Urinary bladder (tissue), 4 donors: ENCODE results near the gene PPID. TPM values are rescaled to one million over a fixed set of nuclear protein-coding genes. Genes with fewer than 3 reads are reported as not detected.
"Not testable (repeated sequence)": the region's sequence is repeated elsewhere in the genome, so short reads cannot be mapped to it uniquely, and the experiment has no call there.

ENCODE experiments used
- DNase-seq: peaks from one replicate; pipeline ENCODE4 v3.0.0-alpha.2; 2015; ENCODE audit errors: extremely low spot score
- H3K27ac ChIP-seq: one replicate; pipeline ENCODE4 v1.5.1; 2013; ENCODE audit warnings: low read depth, mild to moderate bottlenecking, moderate library complexity
- H3K36me3 ChIP-seq: one replicate; pipeline ENCODE4 v1.6.1; 2013; ENCODE audit warnings: mild to moderate bottlenecking, moderate library complexity; ENCODE audit not compliant: insufficient read depth
- H3K4me1 ChIP-seq: one replicate; pipeline ENCODE4 v1.6.1; 2013; ENCODE audit warnings: mild to moderate bottlenecking, moderate library complexity; ENCODE audit not compliant: insufficient read depth
- H3K4me3 ChIP-seq: one replicate; pipeline ENCODE4 v1.5.1; 2013; ENCODE audit warnings: low read depth, low read length
- WGBS: extraction: QIAGEN DNeasy Blood & Tissue Kit; methylation state at CpG from one replicate; pipeline ENCODE4 v1.1.7; 2013; 5-methylcytosine and 5-hydroxymethylcytosine counted together
- polyA plus RNA-seq: library from polyadenylated mRNA; stranded (reverse); fragments of 200-250 nt; gene quantifications from one replicate; pipeline ENCODE4 v1.2.3, GENCODE V29; 2013
- total RNA-seq: library from RNA; depleted of rRNA; stranded (reverse); fragments of >200 nt; gene quantifications from one replicate; pipeline ENCODE4 v1.2.3, GENCODE V29; 2014
- donor health status: healthy with polysubstance abuse.
- donor health status: healthy.

PPID gene
- total and polyA plus RNA-seq, 2 donors = 26.1 to 38.2 TPM

GRCh38 chr4:158721680-158722079 lies 1.5 kb downstream of the PPID start:
- 92% methylated on average over 1 of the region's 1 CpG for WGBS
- Histone ChIP-seq H3K36me3 (peaks cover 8% of the 10 kb centered on the region), H3K27ac (no peak overlapping the region), H3K4me1 (no peaks in the 10 kb centered on the region), H3K4me3 (no peak overlapping the region)
- DNase-seq = no peak

GRCh38 chr4:158715802-158716201 lies 7.4 kb downstream of the PPID start:
- Histone ChIP-seq H3K4me3 (no peak overlapping the region), H3K27ac (no peak overlapping the region), H3K36me3 (peaks cover 14% of the 10 kb centered on the region), H3K4me1 (no peaks in the 10 kb centered on the region)
- no peak for DNase-seq
- WGBS = 82% methylated on average over 3 of the region's 3 CpGs

DNA sequence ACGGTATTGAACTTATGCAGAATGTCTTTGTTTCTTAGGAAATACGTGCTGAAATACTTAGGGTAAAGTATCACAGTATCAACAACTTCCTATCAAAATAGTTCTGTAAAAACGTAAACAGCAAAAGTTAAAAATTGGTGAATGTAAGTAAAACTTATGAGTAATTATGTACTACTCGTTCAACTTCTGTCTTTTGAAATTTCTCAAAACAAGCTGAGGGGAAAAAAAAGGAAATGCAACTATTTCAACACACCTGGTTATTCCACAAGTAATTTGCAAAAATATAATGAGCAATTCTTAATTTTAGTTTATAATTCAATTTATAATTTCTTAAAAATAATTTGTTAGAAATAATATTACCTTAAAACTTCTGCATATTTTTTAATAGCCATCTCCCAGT lies 8.3 kb downstream of the PPID start:
- Histone ChIP-seq H3K4me1 (no peaks in the 10 kb centered on the region), H3K27ac (no peak overlapping the region), H3K4me3 (no peak overlapping the region), H3K36me3 (peaks cover 14% of the 10 kb centered on the region)
- WGBS = 92% methylated on average over 4 of the region's 4 CpGs
- DNase-seq = no peak

GRCh38 chr4:158712622-158713021 lies 10.6 kb downstream of the PPID start:
- not testable (repeated sequence) for H3K36me3 ChIP-seq

GRCh38 chr4:158710814-158711213 lies 12.4 kb downstream of the PPID start:
- no peaks in the 10 kb centered on the region for H3K4me1 ChIP-seq
- no peak overlapping the region for H3K27ac ChIP-seq
- no peak for DNase-seq
- peaks cover 7% of the 10 kb centered on the region for H3K36me3 ChIP-seq
- no peak overlapping the region for H3K4me3 ChIP-seq
- 72% methylated on average over 1 of the region's 1 CpG for WGBS

More at GRCh38 chr4:158712622-158713021, 10.6 kb downstream of the PPID start:
- not testable (repeated sequence) for H3K4me1 ChIP-seq, DNase-seq, H3K27ac ChIP-seq, H3K4me3 ChIP-seq
- WGBS = 91% methylated on average over 4 of the region's 4 CpGs

DNA sequence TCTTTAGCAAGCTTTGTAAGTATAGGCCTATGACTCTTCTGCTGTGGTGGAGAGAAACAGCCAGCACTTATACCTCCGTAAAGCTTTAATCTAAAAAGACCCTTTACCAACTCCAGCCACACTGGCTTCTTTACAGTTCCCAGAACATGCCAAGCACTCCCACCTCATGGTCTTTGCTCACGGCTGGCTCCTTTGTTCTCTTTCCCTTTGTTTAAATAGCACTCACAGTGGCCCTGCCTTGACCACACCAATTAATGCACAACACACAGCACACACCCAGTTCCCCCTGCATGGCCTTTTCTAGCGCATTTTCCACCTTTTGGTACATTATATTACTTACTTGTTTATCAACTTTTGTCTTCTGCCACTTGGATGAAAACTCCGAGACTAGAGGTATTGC lies 18.9 kb downstream of the PPID start:
- no peak for DNase-seq
- no peaks in the 10 kb centered on the region for H3K4me1 ChIP-seq
- H3K4me3 ChIP-seq = no peak overlapping the region
- H3K36me3 ChIP-seq = peaks cover 8% of the 10 kb centered on the region
- WGBS = 92% methylated on average over 4 of the region's 4 CpGs
- H3K27ac ChIP-seq = no peak overlapping the region

DNA sequence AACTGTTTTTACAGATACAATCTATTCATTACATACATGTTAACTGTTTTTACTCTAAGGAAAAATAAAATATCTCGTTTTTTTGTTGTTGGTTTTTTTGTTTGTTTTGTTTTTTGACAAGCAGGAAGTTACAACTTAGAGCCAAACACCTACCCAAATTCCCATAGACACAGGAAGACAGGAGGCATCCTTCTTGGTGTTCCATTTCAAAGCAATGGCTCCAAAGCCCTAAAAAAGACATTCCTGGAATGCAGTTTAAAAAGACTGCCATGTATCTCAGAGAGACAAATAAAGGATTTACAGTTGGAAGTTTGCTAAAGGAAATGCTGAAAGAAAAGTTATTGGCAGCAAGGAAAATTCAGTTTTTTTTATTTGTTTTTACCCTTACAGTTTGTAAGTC lies 34.4 kb downstream of the PPID start:
- no peak overlapping the region for H3K27ac ChIP-seq
- no peaks in the 10 kb centered on the region for H3K36me3 ChIP-seq
- H3K4me3 ChIP-seq = no peak overlapping the region
- WGBS = 74% methylated on average over 1 of the region's 1 CpG
- no peak for DNase-seq
- H3K4me1 ChIP-seq = no peaks in the 10 kb centered on the region

DNA sequence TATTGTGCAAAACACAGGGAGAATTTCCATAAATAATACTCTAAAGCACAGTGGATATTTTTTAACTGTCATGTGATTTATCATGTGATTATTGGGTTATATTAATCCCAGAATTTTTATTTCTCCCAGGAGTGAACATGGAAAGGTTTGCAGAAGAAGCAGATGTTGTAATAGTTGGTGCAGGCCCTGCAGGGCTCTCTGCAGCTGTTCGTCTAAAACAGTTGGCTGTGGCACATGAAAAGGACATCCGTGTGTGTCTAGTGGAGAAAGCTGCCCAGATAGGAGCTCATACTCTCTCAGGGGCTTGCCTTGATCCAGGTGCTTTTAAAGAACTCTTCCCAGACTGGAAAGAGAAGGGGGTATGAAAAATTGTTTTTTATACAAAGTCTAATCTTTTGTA lies 41.1 kb downstream of the PPID start:
- Histone ChIP-seq H3K4me3 (no peak overlapping the region), H3K4me1 (no peaks in the 10 kb centered on the region), H3K27ac (no peak overlapping the region), H3K36me3 (no peaks in the 10 kb centered on the region)
- WGBS = 56% methylated on average over 2 of the region's 2 CpGs
- no peak for DNase-seq

GRCh38 chr4:158681629-158682028 lies 41.6 kb downstream of the PPID start:
- no peak overlapping the region for H3K27ac ChIP-seq
- 63% methylated on average over 1 of the region's 1 CpG for WGBS
- no peak overlapping the region for H3K4me3 ChIP-seq
- no peaks in the 10 kb centered on the region for H3K4me1 ChIP-seq
- no peak for DNase-seq
- no peaks in the 10 kb centered on the region for H3K36me3 ChIP-seq

GRCh38 chr4:158678767-158679166 lies 44.4 kb downstream of the PPID start:
- DNase-seq = no peak
- WGBS = 98% methylated on average over 2 of the region's 2 CpGs
- Histone ChIP-seq H3K27ac (no peak overlapping the region), H3K4me1 (no peaks in the 10 kb centered on the region), H3K36me3 (no peaks in the 10 kb centered on the region), H3K4me3 (no peak overlapping the region)

DNA sequence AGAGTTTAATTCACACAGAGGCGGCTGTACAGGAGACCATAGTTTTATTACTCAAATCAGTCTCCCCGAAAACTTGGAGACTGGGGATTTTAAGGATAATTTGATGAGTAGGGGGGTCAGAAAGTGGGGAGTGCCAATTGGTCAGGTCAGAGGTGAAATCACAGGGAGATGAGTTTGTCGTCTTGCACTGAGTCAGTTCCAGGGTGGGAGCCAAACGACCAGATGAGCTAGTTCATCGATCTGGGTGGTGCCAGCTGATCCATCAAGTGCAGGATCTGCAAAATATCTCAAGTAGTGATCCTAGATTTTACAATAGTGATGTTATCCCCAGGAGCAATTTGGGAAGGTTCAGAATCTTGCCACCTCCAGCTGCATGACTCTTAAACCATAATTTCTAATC lies 47.1 kb downstream of the PPID start:
- WGBS = 76% methylated on average over 5 of the region's 5 CpGs
- H3K4me3 ChIP-seq = no peak overlapping the region
- H3K36me3 ChIP-seq = no peaks in the 10 kb centered on the region
- no peak for DNase-seq
- no peaks in the 10 kb centered on the region for H3K4me1 ChIP-seq
- H3K27ac ChIP-seq = no peak overlapping the region

- Histone ChIP-seq H3K4me3 (no peak overlapping the region), H3K27ac (no peak overlapping the region), H3K36me3 (no peaks in the 10 kb centered on the region), H3K4me1 (no peaks in the 10 kb centered on the region)
- DNase-seq = no peak
- 78% methylated on average over 3 of the region's 3 CpGs for WGBS
Measured at GRCh38 chr4:158673633-158674032, 49.6 kb downstream of the PPID start.

DNA sequence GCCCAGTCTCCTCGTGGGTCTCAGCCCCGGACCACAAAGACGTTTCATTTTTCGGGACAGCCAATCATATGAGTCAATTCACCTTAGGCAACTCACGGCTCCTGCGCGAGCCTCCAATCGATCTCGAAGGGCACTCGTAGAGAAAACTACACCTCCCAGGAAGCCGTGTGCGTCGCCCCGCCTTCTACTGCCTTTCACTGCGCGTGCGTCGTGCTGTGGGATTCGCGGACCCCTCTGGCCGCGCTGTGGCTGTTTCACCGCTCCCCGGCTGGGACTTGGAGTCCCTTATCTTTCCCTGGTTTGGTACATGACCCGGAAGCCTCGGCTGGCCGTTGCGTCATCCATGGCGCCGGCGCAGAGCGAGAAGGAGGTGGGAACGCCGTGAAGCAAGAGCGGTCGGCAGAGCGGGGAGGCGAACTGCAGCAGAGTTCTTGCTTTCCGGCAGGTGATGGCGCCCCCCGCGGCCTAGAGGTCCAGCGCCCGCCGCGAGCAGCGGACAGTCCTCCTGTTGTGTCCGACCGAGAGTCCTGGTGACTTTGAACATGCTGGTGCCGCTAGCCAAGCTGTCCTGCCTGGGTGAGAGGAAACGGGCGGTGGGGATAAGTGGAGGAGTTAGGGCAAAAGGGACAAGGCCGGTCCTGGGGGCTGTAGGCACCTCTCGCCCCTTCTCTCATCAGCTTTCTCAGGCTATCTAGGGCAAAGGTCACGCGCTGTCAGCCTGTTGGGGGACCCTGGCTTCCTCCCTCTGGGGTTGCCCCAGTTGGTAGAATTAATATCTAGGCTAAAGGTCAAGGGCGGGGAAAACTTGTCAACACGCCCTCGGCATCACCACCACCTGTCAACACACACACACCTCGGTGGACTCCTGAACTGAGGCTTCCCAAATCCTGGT lies 51.0 kb downstream of the PPID start, which contains the start of gene ETFDH:
Gene ETFDH (plus strand): TSS at position 382 of the 892 bp plus-strand sequence. CDS start 161 bp downstream, at position 543.
- H3K27ac ChIP-seq = peak within 1 kb of the TSS; percentile 92
- DNase-seq = peak; percentile 99
- under 1% methylated on average over 60 of the region's 60 CpGs for WGBS

GRCh38 chr4:158671665-158671914 lies 51.6 kb downstream of the PPID start, which contains the start of gene C4orf46:
Gene C4orf46 (minus strand): TSS chr4:158671887. CDS start chr4:158671801, 86 bp downstream.
- WGBS = under 1% methylated on average over 20 of the region's 20 CpGs
- no peak for DNase-seq
- no peaks in the 10 kb centered on the region for H3K4me1 ChIP-seq
- peak within 1 kb of the TSS; percentile 92 for H3K27ac ChIP-seq
- no peaks in the 10 kb centered on the region for H3K36me3 ChIP-seq
- peak within 1 kb of the TSS; percentile 68 for H3K4me3 ChIP-seq

More for the DNA sequence above, 51.0 kb downstream of the PPID start, which contains the start of gene ETFDH:
- no peaks in the 10 kb centered on the region for H3K36me3 ChIP-seq
- H3K4me3 ChIP-seq = peak within 1 kb of the TSS; percentile 68
- no peaks in the 10 kb centered on the region for H3K4me1 ChIP-seq
